Brain microvascular endothelial cell (primary cell): Measurements from ENCODE around the gene TMEM31.

Source experiments
- DNase-seq: peaks from one replicate; pipeline ENCODE4 v3.0.0-alpha.2; 2020
- H3K27ac ChIP-seq: fragments of 250-450 bp; sonication (Bioruptor Pico); 2 replicates; pipeline ENCODE4 v1.5.1; 2020; ENCODE audit warnings: mild to moderate bottlenecking, moderate library complexity
- H3K27me3 ChIP-seq: fragments of 250-450 bp; sonication (Bioruptor Pico); replicated peaks from 2 replicates; pipeline ENCODE4 v1.5.1; 2020; ENCODE audit warnings: mild to moderate bottlenecking
- H3K36me3 ChIP-seq: fragments of 250-450 bp; sonication (Bioruptor Pico); replicated peaks from 2 replicates; pipeline ENCODE4 v1.5.1; 2020; ENCODE audit warnings: mild to moderate bottlenecking
- H3K4me3 ChIP-seq: 2 replicates; pipeline ENCODE4 v1.5.1; 2011; ENCODE audit warnings: low read depth, mild to moderate bottlenecking, control low read depth, low read length, moderate library complexity
- CTCF ChIP-seq: IDR thresholded peaks from 2 replicates; pipeline ENCODE4 v1.5.1; 2011; ENCODE audit warnings: low read depth, mild to moderate bottlenecking, moderate library complexity, low read length, control low read depth, inconsistent platforms; ENCODE audit errors: missing control alignments
- in situ Hi-C: cut with HindIII; loops from 2 replicates; pipeline ENCODE4 v1.10.0; 2017; ENCODE audit warnings: low sequenced_read_pairs, low pct_ligation_motif_present

The TMEM31 gene

DNA sequence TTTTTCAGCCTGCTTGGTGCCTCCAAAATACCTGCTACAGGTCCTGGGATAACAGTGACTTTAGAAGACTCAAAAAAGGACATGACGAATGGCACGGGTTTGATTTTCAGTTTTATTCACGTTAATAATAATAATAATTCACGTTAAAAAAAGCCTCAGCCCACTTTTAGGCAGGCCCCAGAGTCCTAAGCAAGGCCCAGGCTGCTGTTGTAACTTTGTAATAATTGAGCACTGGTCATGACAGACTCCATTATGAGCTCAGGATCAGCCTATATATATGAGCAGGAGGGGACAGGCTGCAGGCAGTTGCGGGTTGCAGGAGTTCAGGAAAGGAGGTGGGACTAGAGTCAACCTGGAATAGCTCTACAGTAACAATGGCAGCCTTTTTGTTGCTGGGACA, at the start of gene TMEM31:
TMEM31 (plus strand) TSS at position 301 of the 400 bp plus-strand sequence. CDS start 1,350 bp downstream, outside the sequence.
- in situ Hi-C loops: no loop called here
- H3K27me3 ChIP-seq: no peaks in the 10 kb centered on the region
- no peaks in the 10 kb centered on the region for H3K36me3 ChIP-seq
- H3K27ac ChIP-seq: no peak within 1 kb of the TSS
- no peak for TF ChIP-seq CTCF
- DNase-seq: no peak
- no peak within 1 kb of the TSS for H3K4me3 ChIP-seq

DNA sequence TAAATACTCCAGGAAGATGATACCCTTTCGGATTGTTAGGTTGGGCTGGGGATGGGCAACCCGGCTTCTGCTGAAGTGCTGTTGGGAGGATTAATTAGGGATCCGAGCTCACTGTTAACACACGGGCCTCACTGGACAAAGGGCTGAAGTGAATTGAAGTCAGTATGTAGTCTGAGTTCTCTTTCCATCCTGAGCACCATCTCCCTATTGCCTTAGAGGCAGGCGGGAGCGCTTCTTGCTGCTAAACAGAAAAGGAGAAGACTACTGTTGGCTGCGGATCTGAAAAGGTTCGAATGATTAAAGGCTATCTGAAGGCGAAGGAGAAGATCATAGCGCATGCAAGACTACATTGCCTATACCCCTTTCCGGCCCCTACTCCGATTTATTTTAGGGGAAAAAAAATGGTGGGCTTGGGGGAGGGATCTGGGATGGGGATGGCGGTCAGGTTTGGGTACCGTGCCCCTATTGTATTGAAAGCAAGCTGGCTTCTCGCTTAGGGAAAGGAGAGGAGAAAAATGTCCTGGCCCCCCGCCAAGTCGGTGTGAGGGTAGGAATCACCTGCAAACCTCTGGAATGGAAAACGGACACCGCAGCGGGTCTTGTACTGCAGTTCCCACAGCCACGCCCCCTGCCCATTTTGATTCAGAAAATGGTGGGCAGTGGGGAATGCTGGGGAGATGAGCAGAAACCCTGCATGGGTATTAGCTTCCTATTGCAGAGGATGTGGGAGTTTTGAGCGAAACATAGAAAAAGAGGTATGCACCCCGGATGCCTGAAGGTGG, 46.5 kb upstream of the TMEM31 start:
- no peak overlapping the region for H3K4me3 ChIP-seq
- TF ChIP-seq CTCF: no peak
- no peaks in the 10 kb centered on the region for H3K36me3 ChIP-seq
- no peak overlapping the region for H3K27ac ChIP-seq
- no peak for DNase-seq
- in situ Hi-C loops: no loop called here
- no peaks in the 10 kb centered on the region for H3K27me3 ChIP-seq

DNA sequence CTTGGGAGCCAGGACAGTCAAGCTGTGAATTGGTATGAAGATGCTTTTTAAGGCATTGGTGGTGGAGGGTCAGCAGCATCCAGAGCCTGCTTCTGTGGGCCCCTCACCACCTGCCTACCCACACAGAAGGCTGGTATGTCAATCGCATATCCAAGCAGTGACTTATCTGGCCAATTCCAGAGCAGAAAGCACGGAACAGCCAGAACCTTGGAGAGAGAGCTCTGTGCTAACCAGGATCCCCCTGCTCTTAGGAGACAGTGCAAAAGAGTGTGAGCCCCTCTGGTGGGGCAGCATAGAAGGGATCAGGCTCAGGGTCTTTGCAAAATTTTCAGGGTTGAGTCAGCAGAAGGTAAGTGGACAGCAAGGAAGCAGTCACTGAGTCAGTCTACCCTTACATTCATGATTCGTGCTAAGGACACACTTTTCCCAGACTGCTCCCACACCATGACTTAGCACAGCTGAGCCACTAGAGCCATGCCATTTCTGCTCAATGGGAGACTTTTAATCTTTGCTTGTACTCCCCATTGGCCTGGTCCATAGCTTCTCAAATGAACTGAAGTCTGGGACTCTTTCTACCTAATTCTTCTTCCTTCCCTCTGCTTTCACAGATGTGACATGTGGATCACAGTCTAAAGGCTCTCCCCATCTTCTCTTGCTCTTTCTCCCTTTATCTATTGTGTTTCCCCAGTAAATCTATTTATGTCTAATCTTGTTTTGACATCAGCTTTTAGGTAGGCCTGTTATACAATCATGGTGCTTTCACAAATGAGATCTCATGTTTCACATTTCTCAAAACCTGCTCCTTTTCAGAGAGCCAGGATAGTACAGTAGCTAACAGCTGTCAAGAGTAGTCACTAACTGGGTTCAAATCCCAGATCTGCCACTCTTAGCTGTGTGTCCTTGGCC, 44.3 kb upstream of the TMEM31 start:
- in situ Hi-C loops: no loop called here
- TF ChIP-seq CTCF: no peak
- Histone ChIP-seq H3K27ac (no peak overlapping the region), H3K4me3 (no peak overlapping the region), H3K36me3 (no peaks in the 10 kb centered on the region), H3K27me3 (no peaks in the 10 kb centered on the region)
- no peak for DNase-seq

DNA sequence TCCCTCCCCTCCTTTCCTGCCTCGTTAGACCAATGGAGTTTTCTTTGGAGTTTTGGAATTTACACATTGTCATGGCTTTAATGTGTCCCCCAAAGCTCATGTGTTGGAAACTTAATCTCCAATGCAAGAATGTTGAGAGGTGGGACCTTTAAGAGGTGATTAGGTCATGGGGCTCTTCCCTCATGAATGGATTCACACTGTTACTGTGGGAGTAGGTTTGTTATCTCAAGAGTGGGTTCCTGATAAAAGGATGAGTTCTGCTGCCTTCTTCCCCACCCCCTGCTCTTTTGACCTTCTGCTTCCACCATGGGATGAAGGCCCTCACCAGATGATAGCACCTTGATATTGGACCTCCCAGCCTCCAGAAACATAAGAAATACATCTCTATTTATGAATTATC, 41.0 kb upstream of the TMEM31 start:
- DNase-seq: no peak
- no peak overlapping the region for H3K4me3 ChIP-seq
- H3K27ac ChIP-seq: no peak overlapping the region
- in situ Hi-C loops: no loop called here
- no peaks in the 10 kb centered on the region for H3K27me3 ChIP-seq
- no peak for TF ChIP-seq CTCF
- peaks cover under 1% of the 10 kb centered on the region for H3K36me3 ChIP-seq

- no peak overlapping the region for H3K4me3 ChIP-seq
- TF ChIP-seq CTCF: no peak
- no peak for DNase-seq
- no peaks in the 10 kb centered on the region for H3K27me3 ChIP-seq
- in situ Hi-C loops: no loop called here
- H3K36me3 ChIP-seq: peaks cover 31% of the 10 kb centered on the region
- H3K27ac ChIP-seq: no peak overlapping the region
Observed at GRCh38 chrX:103674531-103675454, 35.9 kb upstream of the TMEM31 start.
